ENCODE data around the gene LCNL1.

LCNL1 gene

DNA sequence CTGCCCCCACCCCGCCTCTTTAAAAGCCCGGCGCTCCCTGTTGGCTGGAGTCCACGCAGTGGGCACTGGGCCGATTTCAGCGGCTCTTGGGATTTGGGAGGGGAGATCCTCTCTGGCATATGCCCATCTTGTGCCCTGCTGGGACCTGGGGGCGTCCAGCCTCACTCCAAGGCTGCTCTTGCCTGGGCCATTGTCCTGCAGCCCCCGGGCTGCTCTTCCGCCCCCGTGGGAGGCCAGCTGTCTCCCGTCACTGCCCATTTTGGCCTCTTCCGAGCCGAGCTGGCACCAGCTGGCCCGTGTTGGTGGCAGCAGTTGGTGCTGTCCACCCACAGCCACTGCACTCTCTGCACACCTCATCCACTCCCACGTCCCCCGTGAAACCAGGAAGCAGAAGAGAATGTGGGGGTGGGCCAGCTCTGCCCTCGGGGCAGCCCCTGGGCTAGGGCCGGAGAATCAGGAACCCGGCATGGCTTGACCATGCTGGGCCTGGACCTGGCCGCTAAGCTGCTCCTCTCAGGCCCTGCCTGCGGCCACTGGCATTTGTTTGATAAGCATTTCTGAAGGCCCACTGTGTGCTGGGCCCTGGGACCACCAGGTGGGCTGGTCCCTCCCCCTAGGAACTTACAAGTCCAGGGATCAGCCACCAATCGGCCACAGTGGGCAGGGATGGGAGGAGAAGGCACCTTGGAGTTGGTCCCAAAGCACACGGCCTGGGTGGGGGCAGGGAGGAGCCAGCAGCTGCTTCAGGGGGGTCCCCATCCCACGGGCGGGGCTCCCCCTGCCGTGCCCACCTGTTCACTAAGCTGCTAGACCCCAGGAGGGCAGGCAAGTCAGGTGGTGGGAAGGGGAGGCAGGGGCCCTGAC is 35.5 kb upstream of the LCNL1 start:
- no peak for DNase-seq

DNA sequence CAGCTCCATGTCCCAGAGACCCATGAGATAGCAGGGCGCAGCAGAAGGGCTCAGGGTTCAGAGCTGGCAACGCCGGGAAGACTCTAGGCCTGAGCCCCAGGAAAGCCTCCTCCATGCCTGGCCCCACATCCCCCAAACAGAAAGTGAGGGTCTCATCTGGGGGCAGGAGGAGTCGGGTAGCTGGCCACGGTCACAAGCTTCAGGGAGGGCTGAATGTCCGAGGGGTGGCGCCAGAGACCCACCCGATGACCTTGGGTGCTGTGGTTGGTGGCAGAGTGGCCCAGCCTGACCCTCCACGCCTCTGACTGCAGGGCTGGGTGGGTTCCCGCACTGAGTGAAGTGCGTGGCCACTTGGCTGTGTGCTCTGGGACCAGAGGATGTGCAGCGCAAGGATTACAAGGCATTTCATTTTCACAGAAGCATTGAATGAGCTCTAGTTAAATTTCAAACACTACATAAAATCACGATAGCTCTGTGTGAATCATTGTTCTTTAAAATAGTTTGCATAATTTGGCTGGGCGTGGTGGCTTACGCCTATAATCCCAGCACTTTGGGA is 34.8 kb upstream of the LCNL1 start:
- no peak for DNase-seq

DNA sequence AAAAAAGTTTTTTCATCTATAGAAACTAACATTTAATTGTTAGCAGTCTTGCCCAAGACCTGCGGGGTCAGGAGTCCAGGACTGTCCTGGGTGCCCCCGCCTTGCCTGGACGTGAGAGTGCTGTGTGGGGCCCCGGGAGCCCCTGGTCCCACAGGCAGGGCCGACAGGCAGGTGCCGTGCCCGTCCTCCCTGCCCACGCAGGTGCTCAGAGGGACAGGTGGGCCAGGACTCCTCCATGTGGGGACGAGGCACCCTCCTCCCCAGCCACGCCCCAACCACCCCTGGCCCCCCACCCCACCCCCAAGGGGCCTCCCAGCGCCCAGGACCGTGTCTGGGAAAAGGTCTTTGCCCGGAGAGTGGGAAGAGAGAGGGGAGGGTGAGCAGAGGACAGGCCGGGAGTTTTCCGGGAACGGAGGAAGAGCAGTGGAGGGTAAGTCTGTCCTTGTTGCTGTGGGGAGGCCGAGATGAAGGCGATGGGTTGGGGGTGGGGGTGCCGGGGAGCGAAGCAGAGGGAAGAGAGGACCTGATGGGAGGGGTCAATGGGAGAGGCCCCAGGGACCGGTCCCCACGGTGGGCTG is 33.5 kb upstream of the LCNL1 start:
- no peak for DNase-seq

DNA sequence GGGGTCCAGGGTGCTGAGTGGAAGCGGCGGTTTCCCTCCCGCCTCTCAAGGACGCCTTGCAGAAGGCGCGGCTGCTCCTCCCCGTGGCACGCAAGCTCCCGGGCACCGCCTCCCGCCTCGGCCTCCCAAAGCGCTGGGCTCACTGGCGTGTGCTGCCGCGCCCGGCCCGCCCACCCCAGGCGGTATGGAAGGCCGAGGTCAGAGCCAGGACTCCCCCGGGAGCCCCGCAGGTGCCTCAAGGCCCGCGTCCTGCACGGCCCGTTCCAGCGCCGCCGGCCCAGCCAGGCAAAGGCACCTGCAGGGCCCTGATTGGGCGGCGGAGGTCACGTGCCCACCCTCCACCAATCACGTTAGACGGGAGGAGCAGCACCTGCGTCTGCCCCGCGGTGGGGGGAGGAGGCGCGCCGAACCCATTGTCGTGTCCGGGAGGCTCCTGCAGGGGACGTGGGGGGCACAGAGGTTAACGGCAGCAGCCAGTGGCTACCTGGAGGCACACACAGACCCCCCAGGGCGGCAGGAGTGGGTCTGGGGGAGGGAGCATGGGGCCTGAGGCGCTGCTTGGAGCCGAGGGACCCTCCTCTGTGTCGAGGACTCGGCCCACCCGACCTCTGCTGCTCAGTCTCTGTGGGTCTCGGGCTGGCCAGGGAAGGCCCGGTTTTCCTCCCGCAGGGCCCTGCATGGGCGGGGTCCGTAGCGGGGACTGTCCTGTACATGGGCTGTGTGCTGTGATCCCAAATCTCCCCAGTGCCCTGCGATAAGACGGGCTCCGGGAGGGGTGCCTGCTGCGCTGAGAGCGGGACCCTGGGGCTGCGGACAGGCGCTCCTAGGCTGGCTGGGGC is 32.8 kb upstream of the LCNL1 start:
- DNase-seq, result peak; percentile 88

DNA sequence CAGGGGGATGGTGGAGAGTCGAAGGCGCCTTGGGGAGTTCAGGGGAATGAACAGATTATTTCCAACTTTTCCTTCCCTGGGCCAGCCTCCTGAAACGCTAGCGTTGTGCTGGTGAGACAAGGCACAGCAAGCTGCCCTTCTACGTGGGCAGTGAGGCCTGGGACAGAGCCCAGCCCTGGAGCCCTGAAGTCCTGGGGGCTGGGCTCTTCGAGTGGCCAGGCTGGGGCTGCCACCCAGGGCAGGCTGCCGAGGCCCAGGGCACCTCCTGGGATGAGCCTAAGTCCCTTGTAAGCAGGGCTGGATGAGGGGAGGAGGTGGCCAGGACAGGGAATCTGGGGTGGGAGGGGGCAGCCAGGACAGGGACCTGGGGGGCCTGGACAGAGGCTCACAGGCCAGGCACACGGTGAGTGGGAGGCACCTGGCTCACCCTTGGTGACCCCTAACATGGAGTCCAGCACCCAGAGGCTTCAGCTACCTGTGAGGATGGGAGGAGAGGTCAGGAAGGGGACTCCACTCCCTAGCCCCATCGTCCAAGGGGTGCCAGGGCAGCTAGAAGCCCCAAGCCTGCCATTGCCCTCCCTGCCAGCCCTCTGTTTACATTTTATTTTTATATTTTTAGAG is 32.0 kb upstream of the LCNL1 start:
- DNase-seq, result no peak

DNA sequence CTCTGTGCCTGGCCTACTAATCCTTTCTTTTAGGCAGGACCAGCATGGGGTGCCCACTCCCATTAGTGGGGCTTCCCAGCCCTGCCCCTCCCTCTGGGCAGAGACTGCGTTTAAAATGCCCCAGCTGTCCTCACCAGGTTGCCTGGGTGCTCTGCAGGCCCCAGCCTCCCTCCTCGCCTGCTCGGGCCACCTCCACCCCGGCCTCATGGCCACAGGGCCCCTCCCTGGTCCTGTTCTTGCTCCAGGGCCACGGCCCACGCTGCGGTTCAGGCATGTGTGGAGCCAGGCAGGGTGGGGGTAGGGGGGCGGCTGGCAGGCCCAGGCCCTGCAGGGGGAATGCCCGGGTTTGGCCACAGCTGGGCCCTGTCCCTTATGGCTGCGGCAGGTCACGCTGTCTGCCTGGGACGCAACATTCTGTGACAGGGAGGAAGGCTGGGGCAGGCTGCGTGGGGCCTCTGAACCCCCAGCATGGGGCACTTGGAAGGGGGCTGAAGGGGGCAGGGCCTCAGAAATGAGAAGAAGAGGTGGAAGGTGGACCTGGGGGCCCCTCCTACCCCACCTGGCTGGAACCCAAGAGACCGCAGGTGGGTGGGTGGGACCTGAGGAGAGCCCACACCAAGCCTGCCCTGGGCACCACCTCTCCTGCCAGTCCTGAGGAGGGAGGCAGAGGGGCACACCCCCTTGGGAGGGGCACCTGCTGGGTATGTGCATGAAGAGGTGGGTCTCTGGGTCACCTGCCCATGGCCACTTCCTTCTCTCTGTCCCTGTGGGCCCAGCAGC is 31.1 kb upstream of the LCNL1 start, which contains the start of gene LCN12:
TSS of gene LCN12 (plus strand) at position 733 of the 780 bp plus-strand sequence. CDS start 55 bp downstream, outside the sequence.
- DNase-seq, result no peak

DNA sequence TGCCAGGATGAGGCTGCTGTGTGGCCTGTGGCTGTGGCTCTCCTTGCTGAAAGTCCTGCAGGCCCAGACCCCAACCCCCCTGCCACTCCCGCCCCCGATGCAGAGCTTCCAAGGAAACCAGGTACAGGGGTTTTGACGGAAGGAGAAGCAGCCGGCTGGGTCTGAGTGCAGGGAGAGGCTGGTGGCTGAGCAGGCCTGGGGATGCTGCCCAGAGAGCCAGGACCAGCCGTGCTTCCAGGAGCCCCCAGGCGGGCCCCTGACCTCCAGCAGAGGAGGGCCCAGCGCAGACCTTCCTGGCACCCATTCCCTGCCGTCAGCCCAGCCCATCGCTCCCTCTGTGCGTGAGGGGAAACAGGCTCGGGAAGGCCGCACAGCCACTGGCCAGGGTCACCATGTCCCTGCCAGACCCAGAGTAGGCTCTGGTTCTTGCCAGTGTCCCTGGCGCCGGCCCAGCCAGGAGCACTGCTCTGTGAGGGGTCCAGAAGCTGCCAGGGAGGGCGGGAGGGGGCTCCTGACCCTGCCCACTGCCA is 30.4 kb upstream of the LCNL1 start:
- no peak for DNase-seq

DNA sequence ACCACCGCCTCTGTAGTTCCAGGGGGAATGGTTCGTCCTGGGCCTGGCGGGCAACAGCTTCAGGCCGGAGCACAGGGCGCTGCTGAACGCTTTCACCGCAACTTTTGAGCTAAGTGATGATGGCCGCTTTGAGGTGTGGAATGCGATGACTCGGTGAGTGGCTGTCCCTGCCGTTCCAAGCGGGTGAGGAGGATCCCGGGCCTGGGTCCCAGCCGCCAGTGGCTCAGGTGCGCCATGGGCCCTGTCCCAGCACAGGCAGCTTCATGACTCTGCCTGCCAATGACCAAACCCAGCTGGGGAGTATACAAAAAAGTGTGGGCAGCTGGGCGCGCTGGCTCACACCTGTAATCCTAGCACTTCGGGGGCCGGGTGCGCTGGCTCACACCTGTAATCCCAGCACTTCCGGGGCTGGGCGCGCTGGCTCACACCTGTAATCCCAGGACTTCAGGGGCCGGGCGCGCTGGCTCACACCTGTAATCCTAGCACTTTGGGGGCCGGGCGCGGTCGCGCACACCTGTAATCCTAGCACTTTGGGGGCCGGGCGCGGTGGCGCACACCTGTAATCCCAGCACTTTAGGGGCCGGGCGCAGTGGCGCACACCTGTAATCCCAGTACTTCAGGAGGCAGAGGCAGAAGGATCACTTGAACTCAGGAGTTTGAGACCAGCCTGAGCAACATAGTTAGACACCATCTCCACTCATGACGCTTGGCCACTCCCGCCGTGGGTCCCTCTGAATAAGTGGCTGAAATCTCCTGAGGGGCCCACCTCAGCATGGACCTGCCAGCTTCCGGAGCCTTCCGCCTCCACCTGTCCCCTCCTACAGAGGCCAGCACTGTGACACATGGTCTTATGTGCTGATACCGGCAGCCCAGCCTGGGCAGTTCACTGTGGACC is 29.7 kb upstream of the LCNL1 start:
- no peak for DNase-seq

DNA sequence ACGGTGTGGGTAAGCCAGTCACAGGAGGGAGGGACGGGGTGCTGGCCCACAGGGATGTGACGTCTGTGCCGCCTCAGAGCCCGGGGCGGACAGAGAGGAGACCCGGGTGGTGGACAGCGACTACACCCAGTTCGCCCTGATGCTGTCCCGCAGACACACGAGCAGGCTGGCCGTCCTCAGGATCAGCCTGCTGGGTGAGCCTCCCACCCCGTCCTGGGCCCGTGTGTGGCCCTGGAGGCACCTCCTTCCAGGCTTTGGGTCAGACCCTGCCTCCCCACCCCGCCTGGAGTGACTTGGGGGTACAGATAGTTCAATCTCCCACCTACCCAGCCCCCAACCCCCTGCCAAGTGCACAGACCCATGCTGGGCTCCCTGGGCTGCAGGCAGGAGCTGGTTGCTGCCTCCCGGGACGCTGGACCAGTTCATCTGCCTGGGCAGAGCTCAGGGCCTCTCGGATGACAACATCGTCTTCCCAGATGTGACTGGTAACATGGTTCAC is 29.0 kb upstream of the LCNL1 start:
- no peak for DNase-seq

DNA sequence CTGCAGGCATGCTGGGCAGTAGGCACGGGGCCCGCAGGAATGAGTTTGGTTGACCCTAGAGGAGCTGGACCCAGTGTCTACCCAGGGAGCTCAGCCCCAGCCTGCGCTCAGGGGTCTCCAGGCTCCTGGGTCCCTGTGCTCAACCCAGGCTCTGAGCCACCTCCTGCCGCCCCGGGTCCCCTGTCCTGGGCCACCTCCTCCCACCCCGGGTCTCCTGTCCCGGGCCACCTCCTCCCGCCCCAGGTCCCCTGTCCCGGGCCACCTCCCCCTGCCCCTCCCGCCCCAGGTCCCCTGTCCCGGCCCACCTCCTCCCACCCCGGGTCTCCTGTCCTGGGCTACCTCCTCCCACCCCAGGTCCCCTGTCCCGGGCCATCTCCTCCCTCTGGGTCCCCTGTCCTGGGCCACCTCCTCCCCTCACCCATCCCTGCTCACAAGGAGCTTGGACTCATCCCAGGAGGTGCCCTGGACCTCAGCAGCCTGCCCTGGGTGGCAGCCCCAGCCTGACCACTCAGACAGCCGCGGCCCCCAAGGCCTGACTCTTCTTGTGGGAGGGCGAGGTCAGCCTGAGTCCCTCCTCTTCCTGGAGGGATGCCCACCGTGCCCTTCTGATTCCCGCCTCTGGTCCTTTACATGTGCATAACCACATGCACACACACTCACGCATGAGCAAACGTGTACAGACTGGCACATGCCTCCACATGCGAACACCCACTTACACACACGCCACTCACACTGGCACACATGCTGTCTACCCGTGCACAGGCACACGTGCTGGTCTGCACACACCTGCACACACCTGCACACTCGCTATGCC is 28.3 kb upstream of the LCNL1 start:
- no peak for DNase-seq

DNA sequence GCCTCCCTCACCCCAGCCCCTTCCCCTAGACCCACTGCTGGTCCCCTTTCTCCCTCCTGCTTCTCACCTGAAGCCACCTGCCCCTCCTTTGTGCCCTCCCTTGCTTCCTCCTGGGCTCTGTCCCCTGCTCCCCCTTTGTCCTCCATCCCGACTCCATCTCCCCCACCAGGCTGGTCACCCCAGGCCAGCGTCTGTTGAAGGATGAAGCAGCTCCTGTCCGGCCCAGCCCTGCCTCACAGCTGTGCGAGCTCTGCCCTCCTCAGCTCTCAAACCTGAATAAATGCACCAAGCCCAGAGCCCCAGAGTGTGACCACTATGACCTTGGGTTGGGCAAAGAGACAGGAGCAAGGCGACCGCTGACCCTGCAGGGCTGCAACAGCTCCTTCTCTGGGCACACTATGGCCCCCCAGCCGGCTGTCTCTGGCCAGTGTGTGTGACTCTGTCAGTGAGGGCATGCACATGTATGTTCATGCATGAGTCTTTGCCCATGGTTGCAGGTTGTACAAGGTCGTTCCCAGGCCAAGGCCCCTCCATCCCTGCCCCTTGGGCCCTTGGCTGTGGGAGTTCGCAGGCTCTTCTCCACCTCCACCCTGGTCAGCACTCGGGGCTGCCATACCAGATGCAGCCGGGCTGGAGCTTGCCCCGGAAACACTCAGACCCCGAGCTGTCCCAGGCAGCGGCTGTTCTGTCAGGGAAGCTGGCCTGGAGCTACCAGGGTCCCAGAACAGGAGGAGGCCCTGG is 27.4 kb upstream of the LCNL1 start:
- no peak for DNase-seq

DNA sequence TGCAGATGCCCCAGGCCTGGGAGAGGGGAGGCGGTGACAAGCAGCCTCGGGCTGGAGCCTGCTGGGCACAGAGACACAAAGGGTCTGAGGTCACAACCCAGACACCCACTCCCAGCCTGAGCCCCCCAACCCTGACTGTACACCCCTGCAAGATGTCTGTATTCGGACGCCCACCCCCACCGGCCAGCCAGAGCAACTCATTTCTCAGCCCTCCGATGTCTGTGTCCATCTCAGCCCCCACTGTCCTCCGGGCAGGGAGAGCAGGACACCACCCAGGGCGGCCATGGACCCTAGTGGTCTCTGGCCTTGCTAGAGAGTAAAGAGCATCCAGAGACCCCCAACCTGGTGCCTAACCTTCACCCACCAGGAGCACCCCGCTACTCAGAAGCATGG is 26.9 kb upstream of the LCNL1 start:
- no peak for DNase-seq

DNA sequence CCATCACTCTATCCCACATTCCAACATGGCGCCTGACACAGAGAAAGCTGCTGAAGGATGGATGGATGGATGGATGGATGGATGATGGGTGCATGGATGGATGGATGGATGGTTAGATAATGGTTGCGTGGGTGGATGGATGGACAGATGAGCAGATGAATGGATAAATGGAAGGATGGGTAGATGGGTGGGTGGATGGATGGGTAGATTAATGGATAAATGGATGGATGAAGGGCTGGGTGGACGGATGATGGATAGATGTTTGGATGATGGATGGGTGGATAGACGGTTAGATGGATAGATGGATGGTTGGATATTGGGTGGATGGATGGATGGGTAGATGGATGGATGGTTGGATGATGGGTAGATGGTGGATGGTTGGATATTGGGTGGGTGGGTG is 26.2 kb upstream of the LCNL1 start:
- DNase-seq, result no peak

DNA sequence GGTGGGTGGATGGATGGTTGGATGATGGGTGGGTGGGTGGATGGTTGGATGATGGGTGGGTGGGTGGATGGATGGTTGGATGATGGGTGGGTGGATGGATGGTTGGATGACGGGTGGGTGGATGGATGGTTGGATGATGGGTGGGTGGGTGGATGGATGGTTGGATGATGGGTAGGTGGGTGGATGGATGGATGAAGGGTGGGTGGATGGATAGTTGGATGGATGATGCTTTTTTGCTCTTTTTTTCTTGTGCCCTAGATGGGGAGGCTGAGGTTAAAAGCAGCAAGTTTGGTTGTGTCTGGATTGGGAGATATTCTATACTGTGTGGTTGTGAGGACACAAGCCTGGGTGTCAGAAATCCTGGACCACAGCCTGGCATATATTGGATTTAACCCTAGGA is 25.3 kb upstream of the LCNL1 start:
- no peak for DNase-seq

DNA sequence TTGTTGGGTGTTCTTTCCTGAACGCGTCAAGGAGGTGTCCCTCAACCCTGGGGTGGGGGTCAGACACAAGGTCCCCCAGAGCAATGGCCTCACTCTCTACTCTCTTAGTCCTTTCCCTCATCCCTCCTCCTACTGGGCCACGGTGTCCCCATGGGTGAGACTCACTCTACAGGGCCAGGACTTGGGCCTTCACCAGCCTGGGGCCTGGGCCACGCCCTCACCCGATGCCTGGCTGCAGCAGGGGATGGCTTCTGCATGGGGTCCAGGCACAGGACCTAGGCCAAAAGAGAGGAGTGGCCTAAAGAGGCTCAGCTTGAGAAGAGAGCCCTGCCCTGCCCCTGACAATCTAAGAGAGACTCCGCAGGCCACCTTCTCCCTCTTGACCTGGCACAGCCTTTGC is 24.9 kb upstream of the LCNL1 start:
- DNase-seq, result no peak

DNA sequence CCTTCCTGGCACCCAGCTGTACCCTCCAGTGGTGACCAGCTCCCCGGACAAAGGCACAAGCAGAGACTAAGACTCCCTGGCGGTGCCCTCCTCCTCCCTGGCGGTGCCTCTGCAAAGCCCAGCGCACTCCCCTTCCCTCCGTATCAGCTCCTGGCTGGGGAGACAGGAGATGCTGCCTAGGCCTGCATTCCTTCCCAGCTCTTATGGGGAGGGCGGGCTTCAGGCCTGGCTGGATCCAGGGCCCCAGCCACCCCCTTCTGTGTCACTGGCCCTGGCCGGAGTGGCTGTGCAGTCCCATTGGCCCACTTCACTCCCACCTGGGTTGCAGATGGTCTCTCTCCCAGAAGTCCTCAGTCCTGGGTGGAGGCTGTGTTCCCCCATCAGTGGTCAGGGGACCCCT is 24.3 kb upstream of the LCNL1 start:
- no peak for DNase-seq

DNA sequence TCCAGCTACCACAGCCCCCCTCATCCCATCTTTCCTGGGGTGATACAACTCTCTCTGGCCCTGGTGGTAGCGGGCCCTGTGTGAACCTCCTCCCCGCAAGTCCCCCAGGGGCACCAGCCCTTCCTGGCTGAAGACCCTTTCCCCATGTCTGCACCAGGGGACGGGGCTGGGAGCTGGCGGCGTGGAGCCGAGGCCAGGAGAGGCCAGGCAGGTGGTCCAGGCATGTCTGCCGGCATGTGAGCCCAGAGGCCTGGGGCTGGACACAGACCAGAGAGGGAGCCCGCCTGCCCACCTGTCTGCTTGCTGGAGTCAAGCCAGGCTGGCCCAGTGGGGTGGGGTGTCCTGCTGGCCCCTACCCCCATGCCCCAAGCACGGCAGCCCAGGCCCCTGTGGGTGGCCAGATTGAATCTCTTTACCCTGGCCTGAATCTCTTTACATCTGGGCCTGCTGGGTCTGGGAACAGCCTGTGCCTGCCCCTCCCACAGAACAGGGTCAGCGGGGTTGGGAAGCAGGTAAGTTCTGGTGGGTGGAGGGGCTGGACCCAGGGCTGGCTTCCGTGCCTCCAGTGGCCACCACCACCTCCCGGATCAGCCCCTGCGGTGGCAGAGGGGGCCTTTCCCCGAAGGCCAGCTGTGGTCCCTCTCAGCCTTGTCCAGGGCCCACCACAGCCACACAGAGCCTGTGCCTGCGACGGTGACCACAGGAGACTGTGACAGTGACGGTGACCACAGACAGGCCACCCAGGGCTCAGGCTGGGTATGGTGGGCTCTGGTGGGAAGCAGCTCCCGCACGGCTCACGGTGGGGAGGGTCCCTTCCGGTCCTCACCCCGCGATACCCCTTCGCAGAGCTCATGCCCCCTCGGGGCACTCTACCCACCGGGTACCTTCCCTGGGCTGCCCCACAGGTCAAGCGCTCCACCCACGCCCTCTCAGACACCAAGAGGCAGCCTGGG is 23.6 kb upstream of the LCNL1 start:
- DNase-seq, result no peak

Data from SHP77 treated with DMSO at 0.1 percent for 48 hours (cell line).